NAMALWA (cell line): ENCODE measurements around the gene ATG7.
"Not testable (repeated sequence)": the region's sequence is repeated elsewhere in the genome, so short reads cannot be mapped to it uniquely, and the experiment has no call there.

Source experiments
- DNase-seq: peaks from one replicate; pipeline ENCODE4 v3.0.0-alpha.2; 2015; ENCODE audit warnings: low spot score

ATG7 gene

DNA sequence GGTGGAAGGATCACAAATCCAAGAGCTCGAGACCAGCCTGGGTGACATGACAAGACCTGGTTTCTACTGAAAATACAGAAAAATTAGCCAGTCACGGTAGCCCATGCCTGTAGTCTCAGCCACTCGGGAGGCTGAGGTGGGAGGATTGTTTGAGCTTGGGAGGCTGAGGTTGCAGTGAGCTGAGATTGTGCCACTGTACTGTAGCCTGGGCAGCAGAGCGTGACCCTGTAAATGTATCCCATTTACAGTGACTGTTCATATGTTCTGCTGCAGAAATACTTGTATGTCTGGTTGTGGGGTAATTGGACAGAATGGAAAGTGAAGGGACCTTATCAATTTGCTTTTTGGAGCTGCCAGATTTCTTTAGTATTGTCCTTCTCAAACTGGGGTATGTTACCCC lies 24.9 kb downstream of the ATG7 start:
- no peak for DNase-seq

DNA sequence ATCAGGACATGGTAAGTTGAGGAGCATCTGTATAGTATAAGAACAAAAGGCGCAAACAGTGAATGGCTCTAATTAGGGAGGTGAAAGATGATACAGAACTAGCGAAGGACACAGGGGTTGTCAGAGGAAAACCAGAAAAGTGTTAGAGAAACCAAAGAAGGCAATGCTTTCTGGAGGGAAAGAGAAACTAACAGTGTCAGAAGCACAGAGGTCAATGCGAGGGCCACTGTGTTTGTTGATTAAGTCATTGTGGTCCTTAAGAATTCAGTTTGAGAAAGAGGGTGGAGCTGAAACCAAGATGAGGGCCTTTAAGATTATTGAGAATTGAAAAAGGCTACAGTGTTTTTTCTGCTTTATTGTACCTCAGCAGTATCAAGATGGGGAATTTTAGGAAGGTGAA lies 28.8 kb downstream of the ATG7 start:
- DNase-seq = no peak

DNA sequence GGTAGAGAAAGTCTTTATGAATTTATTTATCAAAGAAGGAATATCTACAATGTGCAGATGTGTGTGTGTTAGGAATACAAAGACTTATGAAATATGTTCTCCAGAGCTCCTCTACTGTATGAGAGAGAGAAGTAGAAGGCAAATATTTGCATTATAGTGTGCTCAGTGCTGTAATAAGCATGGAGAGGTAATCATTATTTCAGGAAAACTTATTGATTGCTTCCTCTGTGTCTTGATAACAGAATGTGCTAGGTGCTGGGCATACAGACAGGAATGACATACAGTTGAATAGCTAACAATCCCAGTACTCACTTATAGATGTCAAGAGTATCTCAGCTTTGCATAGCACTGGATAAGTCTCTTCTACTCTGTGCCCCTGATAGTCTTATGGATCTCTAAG lies 30.2 kb downstream of the ATG7 start:
- DNase-seq = no peak

DNA sequence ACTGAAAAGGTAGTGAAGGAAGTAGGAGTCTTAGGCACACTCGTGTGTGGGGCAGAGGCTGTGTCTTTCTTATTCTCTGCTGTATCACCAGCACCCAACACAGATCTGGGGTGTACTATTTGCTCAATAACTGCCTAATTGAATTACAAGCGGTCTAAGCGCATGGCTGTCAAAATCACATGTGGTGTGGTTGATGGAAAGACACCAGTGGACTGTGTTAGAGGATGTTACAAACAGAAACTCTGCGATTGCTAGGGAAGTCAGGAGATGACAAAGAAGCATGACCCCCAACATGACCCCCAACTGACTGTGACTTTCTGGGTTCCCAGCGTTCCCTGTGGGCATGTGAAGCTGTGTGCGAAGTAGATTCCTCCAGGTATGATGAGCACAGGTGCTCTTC lies 32.0 kb downstream of the ATG7 start:
- no peak for DNase-seq

DNA sequence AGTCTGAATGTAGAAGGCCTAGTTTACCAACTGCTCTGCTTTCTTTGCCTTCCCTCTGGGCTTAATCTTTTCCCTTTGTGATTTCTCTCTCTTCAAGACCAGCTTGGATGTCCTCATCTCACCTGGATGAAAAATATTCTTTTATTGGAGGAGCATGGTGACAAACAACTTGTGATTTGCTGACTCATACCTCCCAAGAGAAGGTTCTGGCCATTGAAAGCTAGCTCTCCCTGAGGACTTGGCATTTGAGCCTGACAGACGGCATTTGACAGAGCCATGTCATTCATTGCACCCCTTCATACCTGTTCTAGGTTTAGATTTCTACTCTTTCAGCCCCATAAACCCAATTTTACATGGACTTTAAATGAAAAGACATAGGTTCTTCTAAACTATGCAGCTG lies 33.3 kb downstream of the ATG7 start:
- DNase-seq = no peak

DNA sequence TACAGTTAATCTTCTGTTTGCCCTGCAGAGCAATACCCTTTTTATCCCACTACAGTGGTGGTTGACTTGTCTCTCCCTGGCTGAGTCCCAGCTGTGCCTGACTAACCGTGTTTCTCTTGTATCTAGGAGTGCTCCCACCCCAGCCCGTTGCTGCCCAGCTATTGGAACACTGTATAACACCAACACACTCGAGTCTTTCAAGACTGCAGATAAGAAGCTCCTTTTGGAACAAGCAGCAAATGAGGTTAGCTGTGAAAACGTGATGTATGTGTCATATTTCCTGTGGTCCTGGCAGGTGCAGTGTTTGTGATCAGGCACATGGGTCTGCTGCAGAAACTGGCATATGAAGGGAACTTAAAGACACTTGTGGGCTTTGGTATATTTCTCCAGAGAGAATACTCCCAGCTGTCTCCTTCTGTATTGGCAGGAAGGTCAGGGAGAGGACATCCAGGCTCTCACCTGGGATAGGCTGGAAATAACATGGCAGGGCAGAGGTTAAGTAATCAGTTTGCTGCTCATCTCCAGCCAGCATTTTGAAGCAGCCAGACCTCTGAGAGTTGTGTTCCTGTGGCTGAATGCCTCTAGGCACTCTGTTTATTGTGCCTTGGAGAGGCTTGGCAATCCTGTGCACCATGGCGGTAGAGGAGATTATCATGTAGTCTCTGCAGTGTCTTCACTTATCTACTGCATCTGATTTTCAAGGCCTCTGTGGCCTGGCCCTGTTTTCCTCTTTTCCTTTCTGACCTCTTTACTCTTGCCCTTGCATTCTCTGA lies 34.8 kb downstream of the ATG7 start:
- no peak for DNase-seq

DNA sequence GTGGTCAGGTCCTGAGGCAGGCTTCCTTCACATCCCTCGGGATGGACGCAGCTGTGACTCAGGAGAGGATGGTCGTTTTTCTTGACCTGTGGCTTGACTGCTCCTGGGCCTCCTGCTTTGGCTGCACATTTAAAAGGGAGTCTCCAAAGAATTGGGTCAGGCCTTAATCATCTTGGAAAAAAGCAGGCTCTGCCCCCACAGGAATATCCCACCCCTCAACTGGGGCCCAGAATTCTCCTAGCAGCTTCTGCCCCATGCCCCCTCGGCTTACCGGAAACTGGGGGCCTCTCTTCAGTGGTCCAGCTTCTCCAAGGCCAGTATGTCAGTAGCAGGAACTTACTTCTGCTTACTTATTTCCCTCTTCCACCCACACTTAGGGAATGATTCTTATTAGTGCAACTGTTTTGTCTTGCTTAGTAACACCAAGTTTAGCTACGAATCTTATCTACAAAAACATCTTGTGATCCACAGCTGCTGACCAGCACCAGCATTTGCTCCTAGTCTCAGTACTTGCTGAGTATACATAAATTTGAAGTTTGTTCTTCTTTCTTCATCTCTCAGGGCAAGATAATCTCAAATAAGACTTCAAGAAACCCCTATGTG lies 35.7 kb downstream of the ATG7 start:
- no peak for DNase-seq

DNA sequence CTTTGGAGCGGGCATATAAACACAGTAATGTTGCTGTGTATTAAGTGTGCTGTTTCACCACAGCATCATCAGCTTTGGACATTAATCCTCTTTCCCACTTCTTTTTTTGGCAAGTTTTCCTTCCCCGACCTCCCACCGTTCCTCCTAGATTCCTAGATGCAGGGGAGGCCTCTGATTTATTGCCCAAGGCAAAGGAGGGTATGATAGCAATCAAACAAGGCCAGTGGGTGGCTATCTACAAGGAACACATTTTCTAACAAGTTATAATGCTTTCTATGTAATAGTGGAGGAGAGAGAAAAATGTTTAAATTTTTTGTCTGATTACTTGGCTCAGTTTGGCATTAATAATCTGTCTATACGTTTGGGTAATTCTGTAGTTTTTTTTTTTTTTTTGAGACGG lies 38.1 kb downstream of the ATG7 start:
- no peak for DNase-seq

DNA sequence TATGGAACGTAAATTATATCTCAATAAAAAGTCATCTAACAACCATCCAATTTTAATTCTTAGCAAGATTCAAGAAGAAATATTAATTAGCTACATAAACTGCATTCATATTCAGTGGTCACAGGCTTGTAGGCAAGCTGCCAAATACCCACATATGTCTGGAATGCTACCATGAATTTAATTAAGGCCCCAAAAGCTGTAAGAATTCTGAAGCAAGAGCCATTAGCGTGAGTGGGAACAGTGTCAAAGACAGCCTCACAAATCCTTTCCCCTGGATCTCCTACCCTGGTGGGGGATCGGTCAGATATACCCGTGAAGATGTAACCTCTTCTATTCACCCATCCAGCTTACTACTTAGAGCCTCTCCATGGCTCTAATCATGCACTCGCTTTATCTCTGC lies 40.0 kb downstream of the ATG7 start:
- no peak for DNase-seq

DNA sequence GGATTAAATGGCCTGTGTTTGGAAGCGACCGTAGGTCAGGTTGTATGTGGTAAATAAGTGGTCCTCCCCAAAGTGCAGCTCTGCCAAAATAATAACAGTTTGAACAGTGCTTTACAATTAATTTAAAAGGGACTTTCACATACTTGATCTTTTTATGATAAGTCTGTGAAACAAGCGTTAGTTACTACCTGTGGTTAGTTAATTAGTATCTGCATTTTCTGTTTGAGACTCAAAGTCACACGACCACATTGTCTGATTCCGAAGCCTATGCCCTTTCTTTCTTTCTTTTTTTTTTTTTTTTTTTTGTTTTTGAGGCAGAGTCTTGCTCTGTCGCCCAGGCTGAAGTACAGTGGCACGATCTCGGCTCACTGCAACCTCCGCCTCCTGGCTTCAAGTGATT lies 45.1 kb downstream of the ATG7 start:
- no peak for DNase-seq

DNA sequence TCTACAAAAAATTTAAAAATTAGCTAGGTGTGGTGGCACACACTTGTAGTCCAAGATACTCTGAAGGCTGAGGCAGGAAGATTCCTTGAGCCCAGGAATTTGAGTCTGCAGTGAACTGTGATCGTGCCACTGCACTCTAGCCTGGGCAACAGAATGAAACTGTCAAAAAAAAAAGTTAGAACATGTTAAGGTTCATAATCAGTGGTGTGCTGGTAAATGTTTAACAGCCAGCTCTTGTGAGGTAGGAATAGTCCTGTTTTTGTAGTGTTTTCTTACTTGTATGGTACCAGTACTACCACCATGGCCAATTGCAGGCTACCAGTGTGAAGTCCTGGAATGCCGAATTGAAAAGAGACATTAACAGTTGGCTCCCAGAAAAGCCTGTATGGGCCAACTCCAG lies 50.7 kb downstream of the ATG7 start:
- no peak for DNase-seq

DNA sequence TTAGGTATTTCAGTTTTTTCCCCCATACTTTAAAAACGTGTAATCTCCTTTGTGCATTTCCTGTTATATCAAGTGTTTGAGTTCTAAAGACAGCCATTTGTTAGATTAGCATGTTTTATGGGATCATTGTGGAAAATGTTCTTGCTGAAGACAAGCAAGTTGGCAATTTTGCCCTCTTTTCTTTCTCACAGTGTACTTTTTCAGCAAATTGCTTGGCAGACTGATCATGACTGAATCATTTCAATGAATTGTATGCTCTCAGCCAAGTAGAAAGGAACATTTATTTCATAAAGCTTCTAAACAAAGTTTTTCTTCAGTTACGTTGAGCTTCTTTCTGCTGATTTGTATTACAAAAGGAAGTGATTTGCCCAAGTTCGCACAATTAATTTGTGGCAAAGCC lies 51.6 kb downstream of the ATG7 start:
- DNase-seq = no peak

DNA sequence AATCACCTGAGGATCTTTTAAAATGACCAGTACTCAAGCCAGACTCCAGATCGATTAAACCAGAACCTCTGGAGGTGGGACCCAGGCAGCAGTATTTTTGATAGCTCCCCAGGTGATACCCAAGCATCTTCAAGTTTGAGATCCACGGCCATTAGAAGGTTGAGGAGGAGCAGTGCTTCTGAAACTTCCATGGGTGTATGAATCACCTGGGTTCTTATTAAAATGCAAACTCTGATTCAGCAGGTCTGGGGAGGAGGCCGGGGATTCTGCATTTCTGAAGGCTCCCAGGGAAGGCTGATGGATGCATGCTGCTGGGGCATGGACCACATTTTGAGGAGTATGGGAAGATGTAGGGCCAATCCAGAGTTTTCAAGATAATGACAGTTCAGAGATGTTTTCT lies 55.4 kb downstream of the ATG7 start:
- no peak for DNase-seq

DNA sequence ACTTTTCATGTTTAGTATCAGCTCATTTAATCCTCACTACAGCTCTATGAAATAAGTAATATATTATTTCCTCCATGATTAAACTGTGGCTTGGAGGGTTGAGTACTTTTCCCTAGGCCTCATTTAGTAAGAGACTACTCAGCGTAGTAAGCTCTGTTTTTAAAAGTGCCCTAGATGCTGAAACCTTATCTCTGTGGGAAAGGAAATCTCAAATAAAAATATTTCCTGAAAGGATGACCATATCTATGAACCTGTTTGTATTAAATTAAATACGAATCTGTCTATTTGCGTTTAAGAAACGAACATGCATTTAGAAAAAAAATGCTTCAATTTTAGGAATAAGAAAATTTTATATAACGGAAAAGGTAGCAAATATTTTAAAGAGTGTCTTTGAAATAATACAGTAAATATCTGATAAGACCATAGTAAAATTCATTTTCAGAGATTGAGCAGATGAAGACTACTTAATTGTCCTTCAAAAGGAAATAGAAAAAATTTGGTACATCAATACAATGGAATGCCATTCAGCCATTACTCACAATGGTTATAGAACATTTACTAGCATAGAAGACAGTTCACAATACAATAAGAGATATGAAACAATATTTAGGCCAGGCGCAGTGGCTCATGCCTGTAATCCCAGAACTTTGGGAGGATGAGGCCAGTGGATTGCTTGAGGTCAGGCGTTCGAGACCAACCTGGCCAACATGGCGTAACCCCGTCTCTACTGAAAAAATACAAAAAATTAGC lies 56.2 kb downstream of the ATG7 start:
- no peak for DNase-seq

DNA sequence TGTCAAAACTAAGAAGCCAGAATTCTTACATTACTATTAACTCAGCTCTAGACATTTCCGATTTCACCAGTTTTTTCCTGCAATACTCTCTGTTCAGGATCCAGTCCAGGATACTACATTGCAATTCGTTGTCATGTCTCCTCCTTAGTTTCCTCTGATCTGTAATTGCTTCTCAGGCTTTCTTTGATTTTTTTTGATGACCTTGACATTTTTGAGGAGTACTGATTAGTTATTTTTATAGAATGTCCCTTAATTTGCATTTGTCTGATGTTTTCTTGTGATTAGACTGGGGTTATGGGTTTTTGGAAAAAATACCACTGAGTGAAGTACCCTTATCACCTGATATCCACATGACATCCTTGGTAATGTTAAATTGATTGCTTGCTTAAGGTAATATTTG lies 57.6 kb downstream of the ATG7 start:
- no peak for DNase-seq

DNA sequence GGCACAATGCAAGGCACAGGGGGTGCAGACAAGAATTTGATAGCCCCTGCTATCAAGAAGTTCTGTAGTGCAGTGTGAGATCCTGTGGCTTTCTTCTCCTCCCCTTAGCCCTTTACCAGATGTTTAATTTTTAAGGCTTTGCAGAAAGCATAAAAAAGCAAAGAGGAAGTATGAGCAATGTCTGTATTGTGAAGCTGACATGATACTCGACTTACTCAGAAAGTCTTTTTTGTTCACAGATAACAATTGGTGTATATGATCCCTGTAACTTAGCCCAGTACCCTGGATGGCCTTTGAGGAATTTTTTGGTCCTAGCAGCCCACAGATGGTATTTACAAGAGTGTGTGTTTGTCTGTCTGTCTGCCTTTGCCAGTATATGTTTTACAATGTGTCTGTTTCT lies 58.9 kb downstream of the ATG7 start:
- DNase-seq = no peak

DNA sequence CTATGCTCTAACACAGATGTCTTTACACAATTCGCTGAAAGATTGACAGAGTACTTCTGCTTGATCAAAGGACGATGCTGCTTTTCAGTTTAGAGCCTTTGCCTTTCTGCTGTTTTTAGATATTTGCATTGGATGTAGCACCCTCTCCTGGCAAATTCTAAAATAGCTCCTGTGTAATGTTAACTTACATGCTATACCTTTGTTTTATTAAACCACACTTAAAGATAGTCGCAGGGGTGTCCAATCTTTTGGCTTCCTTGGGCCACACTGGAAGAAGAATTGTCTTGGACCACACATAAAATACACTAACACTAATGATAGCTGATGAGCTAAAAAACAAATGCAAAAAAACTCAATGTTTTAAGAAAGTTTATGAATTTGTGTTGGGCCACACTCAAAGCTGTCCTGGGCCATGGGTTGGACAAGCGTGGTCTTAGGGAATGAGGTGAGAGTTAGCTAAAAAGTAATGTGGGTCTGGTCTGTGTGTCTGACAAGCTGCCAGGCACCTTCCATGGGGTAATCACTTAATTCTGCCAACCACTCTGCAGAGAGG lies 62.9 kb downstream of the ATG7 start:
- DNase-seq = peak; percentile 76

DNA sequence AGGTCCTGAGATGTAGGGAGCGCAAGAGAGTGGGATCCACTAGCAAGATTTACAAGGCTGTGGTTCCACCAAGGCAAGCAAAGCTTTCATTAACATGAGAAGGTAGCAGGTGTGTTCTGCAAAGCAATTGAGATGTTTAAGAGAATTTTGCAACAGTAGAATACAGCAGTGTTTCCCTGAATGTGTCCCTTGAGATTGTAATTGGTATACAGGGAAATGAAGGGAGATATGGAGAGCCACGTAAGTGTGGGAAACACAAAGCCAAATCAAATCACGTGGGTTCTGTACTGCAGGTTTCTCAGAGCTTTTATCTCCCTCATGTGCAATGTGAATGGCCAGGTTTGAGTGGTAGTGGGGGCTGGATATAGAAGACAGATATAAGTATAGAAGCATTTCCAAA lies 67.3 kb downstream of the ATG7 start:
- no peak for DNase-seq

DNA sequence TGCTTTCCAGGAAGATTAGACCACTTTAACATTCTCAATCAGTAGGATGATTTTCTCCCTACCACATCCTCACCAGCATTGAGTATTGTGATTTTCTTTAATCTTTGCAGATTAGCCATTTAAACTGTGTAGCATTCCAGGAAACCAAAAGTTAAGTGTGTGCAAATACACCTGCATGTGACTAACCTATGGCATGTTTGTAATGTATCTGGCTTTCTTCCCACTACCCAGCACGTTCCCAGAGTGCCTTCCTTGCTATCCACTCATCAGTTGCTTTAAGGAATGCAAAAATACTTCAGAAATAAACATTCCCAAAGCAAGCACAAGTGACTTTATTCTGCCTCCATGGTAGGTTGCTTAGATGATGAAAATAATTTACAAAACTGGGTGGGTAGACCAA lies 74.2 kb downstream of the ATG7 start:
- no peak for DNase-seq

DNA sequence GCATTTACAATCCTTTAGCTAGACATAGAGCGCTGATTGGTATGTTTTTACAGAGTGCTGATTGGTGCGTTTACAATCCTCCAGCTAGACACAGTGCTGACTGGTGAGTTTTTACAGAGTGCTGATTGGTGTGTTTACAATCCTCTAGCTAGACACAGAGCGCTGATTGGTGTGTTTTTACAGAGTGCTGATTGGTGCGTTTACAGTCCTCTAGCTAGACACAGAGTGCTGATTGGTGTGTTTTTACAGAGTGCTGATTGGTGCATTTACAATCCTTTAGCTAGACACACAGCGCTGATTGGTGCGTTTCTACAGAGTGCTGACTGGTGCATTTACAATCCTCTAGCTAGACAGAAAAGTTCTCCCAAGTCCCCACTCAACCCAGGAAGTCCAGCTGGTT lies 76.7 kb downstream of the ATG7 start:
- not testable (repeated sequence) for DNase-seq

DNA sequence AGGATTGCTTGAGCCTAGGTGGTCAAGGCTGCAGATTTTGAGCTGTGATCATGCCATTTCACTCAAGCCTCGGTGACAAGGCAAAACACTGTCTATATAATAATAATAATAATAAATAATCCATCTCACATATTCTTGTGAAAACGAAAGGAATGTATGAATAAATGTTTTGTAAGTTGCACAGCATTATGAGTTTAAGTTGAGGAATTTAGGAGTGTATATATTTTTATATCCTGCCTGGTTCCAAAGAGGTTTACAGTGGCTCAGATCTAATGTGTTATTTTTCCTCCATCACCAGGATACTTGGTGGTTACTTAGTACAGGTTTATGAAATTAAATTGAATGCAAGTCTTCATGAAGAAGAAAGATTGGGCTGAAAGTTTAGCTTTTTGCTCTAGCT lies 77.2 kb downstream of the ATG7 start:
- DNase-seq = no peak

DNA sequence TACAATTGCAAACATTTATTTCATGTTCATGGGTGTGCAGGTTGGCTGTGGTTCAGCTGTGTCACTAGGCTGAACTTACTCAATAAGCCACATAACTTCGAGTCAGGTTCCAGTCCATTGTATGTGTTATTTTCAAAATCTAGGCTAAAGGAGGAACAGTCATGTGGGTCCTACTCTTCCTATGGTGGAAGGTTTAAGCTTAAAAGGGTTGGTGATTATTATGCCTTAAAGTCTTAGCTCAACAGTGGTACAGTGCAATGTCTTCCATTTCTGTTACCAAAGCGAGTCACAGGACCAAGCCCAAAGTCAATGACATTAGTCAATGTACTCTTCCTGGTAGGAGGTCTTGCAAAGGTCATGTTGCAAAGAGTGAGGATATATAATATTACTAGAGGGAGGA lies 78.2 kb downstream of the ATG7 start:
- DNase-seq = no peak

DNA sequence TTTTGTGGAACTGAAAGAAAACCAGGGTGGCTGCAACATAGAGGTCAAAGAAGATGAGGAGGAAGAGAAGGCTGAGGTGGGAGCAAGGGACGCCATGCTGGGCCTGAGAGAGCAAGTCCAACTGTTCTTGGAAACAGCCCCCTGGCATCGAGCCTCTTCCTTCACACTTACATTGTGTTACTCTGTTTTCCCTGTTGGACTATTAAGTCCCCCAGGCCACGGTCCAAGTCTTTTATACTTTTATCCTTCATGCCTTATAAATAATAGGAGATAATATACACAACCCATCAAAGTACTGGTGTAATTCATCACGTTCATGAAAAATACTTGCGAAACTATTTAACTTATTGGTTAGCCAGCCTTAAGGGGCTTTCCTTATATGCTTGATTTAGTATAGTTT lies 79.3 kb downstream of the ATG7 start:
- no peak for DNase-seq
